Cardiac muscle cell (in vitro differentiated cells and primary cell): ENCODE results near the gene UTP11. TPM values are rescaled to one million over a fixed set of nuclear protein-coding genes. Genes with fewer than 3 reads are reported as not detected.

ENCODE experiments used
- DNase-seq, 2 donors: peaks; one replicate each; pipeline versions ENCODE4 v3.0.0 to v3.0.0-alpha.2; 2010 to 2017; ENCODE audit warnings: low read depth in 1 of 2, low spot score in 1 of 2
- H3K27ac ChIP-seq: fragments of 200-600 bp; sonication (generic); 2 replicates; pipeline ENCODE4 v1.5.1; 2016
- H3K27me3 ChIP-seq: fragments of 200-600 bp; sonication (generic); 2 replicates; pipeline ENCODE4 v1.6.0; 2016; ENCODE audit warnings: control low read depth
- H3K36me3 ChIP-seq: fragments of 200-600 bp; sonication (generic); 2 replicates; pipeline ENCODE4 v1.5.1; 2016; ENCODE audit warnings: control low read depth
- H3K4me1 ChIP-seq: fragments of 200-600 bp; sonication (generic); 2 replicates; pipeline ENCODE4 v1.8.1; 2017; ENCODE audit warnings: low read depth, mild to moderate bottlenecking, mixed run types
- H3K4me3 ChIP-seq: fragments of 200-600 bp; sonication (generic); 2 replicates; pipeline ENCODE4 v1.5.1; 2016; ENCODE audit warnings: mild to moderate bottlenecking
- H3K9me3 ChIP-seq: fragments of 200-600 bp; sonication (generic); 2 replicates; pipeline ENCODE4 v1.5.1; 2017; ENCODE audit warnings: low read depth, mild to moderate bottlenecking, control low read depth
- polyA plus RNA-seq: library from polyadenylated mRNA; unstranded; fragments of >200 nt; fragmentation: Nextera tagmentation; extraction: Ambion mirVana; gene quantifications from 2 replicates; pipeline ENCODE4 v1.2.1, GENCODE V29; 2016
- total RNA-seq: library from RNA; depleted of rRNA; stranded (reverse); fragments of >200 nt; gene quantifications from 2 replicates; pipeline ENCODE4 v1.2.3, GENCODE V29; 2016
- TF ChIP-seq, protein P1 (sequence below): IDR thresholded peaks from 2 replicates; pipeline ENCODE4 v1.5.1; 2012; ENCODE audit warnings: low read depth, mild to moderate bottlenecking, low read length

The UTP11 gene
- total and polyA plus RNA-seq, 2 experiments from 2014 or later: 57.0 to 57.7 TPM

DNA sequence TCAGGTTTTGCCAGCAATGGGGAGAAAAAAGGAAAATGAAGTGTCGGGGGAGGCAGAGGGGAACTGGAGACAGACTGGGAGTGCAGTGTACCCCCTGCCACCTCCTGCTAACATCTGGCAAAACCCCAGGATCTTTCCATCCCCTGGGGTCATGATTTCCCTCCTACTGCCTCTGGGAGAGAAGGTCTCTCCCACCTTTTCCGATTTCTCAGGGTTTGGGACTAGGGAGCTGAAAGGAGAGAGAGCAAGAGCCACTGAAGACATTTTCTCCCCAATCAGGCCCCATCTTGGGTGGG lies 12.4 kb upstream of the UTP11 start:
- peaks cover 27% of the 10 kb centered on the region for H3K4me1 ChIP-seq
- H3K9me3 ChIP-seq: no peaks in the 10 kb centered on the region
- no peaks in the 10 kb centered on the region for H3K27me3 ChIP-seq
- H3K36me3 ChIP-seq: no peaks in the 10 kb centered on the region
- H3K27ac ChIP-seq: peak overlapping the region; percentile 80
- DNase-seq: no peak
- TF ChIP-seq, protein P1, sequence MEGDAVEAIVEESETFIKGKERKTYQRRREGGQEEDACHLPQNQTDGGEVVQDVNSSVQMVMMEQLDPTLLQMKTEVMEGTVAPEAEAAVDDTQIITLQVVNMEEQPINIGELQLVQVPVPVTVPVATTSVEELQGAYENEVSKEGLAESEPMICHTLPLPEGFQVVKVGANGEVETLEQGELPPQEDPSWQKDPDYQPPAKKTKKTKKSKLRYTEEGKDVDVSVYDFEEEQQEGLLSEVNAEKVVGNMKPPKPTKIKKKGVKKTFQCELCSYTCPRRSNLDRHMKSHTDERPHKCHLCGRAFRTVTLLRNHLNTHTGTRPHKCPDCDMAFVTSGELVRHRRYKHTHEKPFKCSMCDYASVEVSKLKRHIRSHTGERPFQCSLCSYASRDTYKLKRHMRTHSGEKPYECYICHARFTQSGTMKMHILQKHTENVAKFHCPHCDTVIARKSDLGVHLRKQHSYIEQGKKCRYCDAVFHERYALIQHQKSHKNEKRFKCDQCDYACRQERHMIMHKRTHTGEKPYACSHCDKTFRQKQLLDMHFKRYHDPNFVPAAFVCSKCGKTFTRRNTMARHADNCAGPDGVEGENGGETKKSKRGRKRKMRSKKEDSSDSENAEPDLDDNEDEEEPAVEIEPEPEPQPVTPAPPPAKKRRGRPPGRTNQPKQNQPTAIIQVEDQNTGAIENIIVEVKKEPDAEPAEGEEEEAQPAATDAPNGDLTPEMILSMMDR: no peak
- H3K4me3 ChIP-seq: no peak overlapping the region

DNA sequence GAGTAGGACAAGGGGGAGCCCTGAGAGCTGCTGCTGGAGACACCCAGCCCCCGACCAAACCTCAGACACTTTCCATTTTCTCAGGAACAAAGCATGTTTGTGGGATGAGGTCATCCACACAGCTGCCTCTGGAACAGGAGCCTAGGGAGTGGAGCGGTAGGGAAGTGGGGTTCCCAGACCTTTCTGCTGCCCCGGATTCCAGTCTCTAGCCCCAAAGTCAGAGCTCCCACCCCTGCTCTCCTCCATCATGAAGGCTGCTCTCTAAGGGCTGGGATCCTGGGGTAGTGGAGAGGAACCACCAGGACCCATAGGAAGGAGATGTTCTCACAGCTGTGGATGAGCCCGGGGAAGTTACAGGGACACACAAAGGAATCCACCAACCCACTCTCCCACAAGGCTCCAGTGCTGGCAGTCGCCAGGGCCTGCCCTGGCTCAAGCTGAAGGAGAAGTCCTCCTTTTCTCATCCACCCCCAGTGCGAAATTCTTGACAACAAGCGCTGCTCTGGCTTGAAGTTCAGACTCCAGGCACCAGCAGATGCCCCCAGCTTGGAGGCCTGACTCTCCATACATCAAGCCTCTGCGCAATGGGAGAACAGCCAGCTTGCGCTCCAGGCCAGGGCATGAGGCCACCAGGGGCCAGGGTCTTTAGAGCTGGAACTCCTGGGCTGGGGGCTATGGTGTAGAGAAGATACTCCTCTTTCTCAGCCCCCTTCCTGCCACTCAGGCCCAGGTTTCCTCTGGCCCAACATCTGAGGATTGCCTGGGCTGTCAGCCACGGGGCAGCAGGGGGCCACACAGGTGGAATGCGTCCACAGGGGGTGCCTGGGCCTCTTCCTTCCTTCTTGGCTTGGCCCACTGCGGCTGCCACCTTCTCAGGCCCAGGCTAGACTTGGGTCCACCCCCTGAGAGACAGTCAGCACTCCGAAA lies 11.7 kb upstream of the UTP11 start:
- H3K27ac ChIP-seq: peak overlapping the region; percentile 80

DNA sequence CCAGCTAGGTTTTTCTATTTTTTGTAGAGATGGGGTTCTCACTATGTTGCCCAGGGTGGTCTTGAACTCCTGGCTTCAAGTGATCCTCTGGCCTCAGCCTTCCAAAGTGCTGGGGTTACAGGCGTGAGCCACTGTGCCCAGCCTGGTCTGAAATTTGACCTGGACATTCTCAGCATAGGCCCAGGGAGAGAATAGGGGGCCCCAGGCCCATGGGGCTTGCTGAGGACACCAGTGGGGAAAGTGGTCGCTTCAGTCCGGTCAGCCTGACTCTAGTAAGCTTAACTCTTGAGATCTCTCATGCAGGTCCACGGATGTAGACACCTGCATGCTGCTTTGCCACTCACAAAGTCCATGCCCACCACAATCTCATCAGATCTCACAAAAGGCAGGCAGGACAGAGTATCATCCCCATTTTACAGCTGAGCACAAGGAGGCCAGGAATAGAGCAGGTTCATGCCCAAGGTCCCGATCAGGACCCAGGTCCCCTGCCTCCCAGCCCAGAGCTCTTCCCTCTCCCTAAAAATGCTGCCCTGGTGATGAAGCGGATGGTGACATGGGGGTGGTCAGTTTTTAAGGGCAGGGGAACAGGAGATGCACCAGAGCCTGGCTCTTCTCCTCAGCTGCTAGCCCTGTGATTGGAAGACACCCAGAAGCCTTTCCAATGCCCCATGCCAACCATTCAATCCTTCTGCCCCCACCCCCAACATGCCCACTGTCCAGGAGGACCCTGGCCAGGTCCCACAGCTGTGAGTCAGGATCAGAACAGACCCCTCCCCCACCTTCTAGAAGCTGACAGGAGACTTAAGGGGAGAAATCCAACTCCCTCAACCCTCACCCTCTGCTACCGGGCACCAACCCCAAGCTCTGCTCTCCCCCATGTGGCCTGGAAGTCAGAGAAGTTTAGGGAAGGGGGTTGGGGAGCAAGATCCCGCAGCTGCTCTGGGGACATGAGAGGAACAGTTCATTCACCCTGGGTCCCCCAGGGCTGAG lies 9.0 kb upstream of the UTP11 start:
- TF ChIP-seq, protein P1: no peak
- Histone ChIP-seq H3K4me3 (peak overlapping the region; percentile 88), H3K27ac (peak overlapping the region; percentile 84), H3K27me3 (no peaks in the 10 kb centered on the region), H3K4me1 (peaks cover 38% of the 10 kb centered on the region), H3K36me3 (no peaks in the 10 kb centered on the region), H3K9me3 (no peaks in the 10 kb centered on the region)
- DNase-seq: peak in 1 of 2 donors; percentile 55

More for the DNA sequence above, 11.7 kb upstream of the UTP11 start:
- no peaks in the 10 kb centered on the region for H3K9me3 ChIP-seq
- TF ChIP-seq, protein P1: no peak
- peak in 1 of 2 donors; percentile 87 for DNase-seq
- no peaks in the 10 kb centered on the region for H3K36me3 ChIP-seq
- no peak overlapping the region for H3K4me3 ChIP-seq
- peaks cover 29% of the 10 kb centered on the region for H3K4me1 ChIP-seq
- H3K27me3 ChIP-seq: no peaks in the 10 kb centered on the region

DNA sequence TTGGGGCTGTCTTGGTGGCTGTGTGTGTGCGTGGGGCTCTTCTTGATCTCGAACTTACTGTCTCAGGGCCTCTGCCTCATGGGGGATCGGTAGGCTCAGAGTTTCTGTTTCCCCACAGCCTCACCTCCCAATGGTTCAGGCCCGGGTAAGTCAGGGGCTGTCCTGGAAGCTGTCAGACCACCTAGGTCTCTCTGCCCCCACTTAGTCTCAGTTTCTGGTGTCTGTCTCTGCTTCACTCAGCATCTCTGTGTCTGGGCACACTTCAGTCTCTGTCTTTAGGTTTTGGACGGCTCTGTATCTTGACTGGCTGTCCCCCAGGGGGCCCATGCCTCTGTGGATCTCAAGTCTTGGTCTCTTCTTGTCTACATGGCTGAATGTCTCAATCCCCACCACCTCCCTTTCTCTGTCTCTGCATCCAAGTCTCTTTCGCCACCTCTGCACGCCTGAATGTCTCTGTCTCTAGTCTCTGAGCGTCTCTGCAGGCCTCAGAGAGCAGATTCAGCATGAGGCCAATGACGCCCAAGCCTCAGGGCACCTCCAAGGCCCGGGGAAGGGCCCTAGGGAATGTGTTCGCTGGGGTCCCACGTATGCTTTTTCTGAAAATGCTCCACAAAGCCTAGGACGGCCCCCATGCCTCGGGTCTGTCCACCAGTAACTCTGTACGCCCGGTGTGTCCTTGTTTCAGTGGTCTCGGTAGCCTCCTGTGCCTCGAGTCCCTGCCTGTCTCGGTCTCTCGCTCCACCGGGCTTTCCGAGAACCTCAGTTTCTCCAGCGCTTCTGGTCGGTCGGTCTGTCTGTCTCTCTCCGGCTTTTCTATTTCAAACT lies 8.0 kb upstream of the UTP11 start:
- H3K36me3 ChIP-seq: no peaks in the 10 kb centered on the region
- peaks cover 45% of the 10 kb centered on the region for H3K4me1 ChIP-seq
- no peaks in the 10 kb centered on the region for H3K27me3 ChIP-seq
- H3K9me3 ChIP-seq: no peaks in the 10 kb centered on the region
- peak; percentile 30 to 41 for DNase-seq
- TF ChIP-seq, protein P1: peak; percentile 7
- H3K27ac ChIP-seq: peak overlapping the region; percentile 84
- H3K4me3 ChIP-seq: peak overlapping the region; percentile 88
